ENCODE measurements around the gene EPYC.
A peak's percentile ranks its signal among the peaks of the same experiment; 100 is the strongest.

GRCh38 chr12:90940872-90941499 lies 63.8 kb downstream of the EPYC start:
- TF ChIP-seq, protein P1, sequence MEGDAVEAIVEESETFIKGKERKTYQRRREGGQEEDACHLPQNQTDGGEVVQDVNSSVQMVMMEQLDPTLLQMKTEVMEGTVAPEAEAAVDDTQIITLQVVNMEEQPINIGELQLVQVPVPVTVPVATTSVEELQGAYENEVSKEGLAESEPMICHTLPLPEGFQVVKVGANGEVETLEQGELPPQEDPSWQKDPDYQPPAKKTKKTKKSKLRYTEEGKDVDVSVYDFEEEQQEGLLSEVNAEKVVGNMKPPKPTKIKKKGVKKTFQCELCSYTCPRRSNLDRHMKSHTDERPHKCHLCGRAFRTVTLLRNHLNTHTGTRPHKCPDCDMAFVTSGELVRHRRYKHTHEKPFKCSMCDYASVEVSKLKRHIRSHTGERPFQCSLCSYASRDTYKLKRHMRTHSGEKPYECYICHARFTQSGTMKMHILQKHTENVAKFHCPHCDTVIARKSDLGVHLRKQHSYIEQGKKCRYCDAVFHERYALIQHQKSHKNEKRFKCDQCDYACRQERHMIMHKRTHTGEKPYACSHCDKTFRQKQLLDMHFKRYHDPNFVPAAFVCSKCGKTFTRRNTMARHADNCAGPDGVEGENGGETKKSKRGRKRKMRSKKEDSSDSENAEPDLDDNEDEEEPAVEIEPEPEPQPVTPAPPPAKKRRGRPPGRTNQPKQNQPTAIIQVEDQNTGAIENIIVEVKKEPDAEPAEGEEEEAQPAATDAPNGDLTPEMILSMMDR (conservative IDR thresholded peaks at IDR 0.05; ENCODE audit: low read depth, low read length) = peak; percentile 77
- TF ChIP-seq EZH2 (IDR thresholded peaks at IDR 0.05; ENCODE audit: borderline replicate concordance, low read depth, low read length, poor library complexity, severe bottlenecking) = no peak
